Amygdala (tissue), 56 donors: ENCODE results near the gene ESCO1.
A peak's percentile ranks its signal among the peaks of the same experiment; 100 is the strongest.

Source experiments
- DNase-seq, 56 donors: peaks; one replicate each; lab custom pipeline; 2025; lab: John Stamatoyannopoulos, UW

The ESCO1 gene

GRCh38 chr18:21496277-21496835, 104.1 kb downstream of the ESCO1 start:
- DNase-seq: no peak

DNA sequence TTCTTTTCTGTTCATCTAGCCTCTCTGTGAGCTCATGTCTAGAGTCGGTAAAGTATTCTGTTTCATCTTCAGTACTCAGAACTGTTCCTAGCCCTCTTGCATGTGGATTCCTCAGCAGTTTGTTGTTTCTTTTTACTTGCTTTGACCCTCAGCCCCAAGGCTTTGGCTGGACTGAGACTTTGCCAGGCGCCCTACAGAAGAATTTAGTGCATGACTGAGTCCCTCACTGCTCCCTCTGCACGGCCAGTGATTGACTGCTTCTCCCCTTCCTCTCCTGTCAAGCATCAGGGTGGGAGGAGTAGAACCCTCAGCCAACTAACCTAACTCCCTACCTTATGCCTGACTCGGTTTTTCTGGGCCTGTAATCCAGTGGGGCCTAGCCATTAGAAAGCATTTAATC, 109.8 kb downstream of the ESCO1 start:
- DNase-seq: no peak

DNA sequence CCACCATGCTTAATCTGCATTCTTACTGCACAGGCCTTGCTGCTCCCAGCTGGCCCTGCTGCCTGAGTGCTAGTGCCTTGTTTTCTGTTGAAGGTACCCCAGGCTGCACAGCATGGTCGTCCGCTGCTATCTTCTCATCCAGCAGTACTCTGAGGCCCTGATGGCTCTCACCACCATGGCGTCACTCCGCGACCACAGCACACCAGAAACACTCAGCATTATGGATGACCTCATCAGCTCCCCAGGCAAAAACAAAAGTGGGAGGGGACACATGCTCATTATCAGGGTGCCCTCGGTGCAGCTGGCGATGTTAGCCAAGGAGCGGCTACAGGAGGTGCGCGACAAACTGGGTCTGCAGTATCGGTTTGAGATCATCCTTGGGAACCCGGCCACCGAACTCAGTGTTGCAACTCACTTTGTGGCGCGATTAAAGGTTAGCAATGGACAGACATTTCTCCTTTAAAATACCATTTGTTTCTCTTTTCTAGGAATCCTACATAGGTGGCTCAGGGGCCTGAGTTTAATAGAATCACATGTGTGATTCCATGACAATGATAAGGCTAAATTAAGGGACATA, 110.5 kb downstream of the ESCO1 start:
- DNase-seq: no peak

GRCh38 chr18:21489119-21489750, 111.3 kb downstream of the ESCO1 start:
- peak in 12 of 56 donors; percentile 2 to 25 (median 5) for DNase-seq

- no peak for DNase-seq
These were observed 113.5 kb downstream of the ESCO1 start for GRCh38 chr18:21486905-21487437.

- DNase-seq: no peak
These were observed 115.5 kb downstream of the ESCO1 start for GRCh38 chr18:21484851-21485636.

DNA sequence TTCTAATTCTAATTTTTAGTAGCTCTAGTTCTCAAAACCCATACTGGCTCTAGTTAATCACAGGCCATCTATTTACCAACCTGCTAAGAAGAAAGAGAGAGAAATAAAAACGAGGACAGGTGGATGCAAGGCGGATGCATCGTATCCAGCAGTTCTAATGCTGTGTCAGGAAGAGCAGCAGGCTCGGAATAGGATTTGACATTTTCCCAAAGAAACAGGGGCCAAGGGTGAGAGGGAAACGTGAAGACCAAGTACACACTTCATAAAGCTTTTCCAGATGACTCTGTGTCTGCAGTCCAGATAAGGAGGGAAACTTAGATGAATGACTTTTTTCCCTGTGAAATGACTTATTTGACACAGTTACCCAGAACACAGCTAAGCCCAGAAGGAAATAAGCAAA, 117.5 kb downstream of the ESCO1 start:
- no peak for DNase-seq

- DNase-seq: no peak
These were observed 118.8 kb downstream of the ESCO1 start for GRCh38 chr18:21481739-21482138.

DNA sequence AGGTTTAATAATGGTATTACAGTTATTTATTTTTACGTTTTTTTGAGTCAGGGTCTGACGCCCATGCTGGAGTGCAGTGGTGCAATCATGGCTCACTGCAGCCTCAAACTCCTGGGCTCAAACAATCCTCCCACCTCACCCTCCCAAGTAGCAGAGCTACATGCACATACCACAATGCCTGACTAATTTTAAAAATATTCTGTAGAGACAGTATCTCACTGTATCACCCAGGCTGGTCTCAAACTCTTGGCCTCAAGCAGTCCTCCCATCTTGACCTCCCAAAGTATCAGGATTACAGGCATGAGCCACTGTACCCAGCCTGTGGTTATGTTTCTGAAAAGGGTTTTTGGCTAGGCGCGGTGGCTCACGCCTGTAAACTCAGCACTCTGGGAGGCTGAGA, 120.8 kb downstream of the ESCO1 start:
- DNase-seq: no peak
